ENCODE measurements around the gene CAPN13. TPM values are rescaled to one million over a fixed set of nuclear protein-coding genes. Genes with fewer than 3 reads are reported as not detected.

CAPN13 gene
- total and polyA plus RNA-seq, 4 donors: 0.13 to 0.42 TPM; not detected in 2

- TF ChIP-seq RXRA (IDR thresholded peaks at IDR 0.05): no peak
- no peak for TF ChIP-seq MAX (IDR thresholded peaks at IDR 0.05)
- no peak for TF ChIP-seq REST (IDR thresholded peaks at IDR 0.05)
- no peak for TF ChIP-seq JUND (IDR thresholded peaks at IDR 0.05)
- no peak for TF ChIP-seq ATF3 (IDR thresholded peaks at IDR 0.05)
- no peak for TF ChIP-seq FOXA1 (IDR thresholded peaks at IDR 0.05)
- TF ChIP-seq YY1 (IDR thresholded peaks at IDR 0.05): no peak
- no peak for TF ChIP-seq TAF1 (conservative IDR thresholded peaks at IDR 0.05)
- TF ChIP-seq RAD21 (IDR thresholded peaks at IDR 0.05): no peak
- TF ChIP-seq HNF4A (conservative IDR thresholded peaks at IDR 0.05): no peak
- no peak for TF ChIP-seq NR2F2 (IDR thresholded peaks at IDR 0.05)
- no peak for TF ChIP-seq CTCF (IDR thresholded peaks at IDR 0.05; ENCODE audit: low read depth, low read length, missing input control)
- TF ChIP-seq SP1 (IDR thresholded peaks at IDR 0.05): no peak
- no peak for TF ChIP-seq HNF4G (IDR thresholded peaks at IDR 0.05)
- no peak for TF ChIP-seq EGR1 (IDR thresholded peaks at IDR 0.05; ENCODE audit: low read depth in 2 of 2)
- no peak for TF ChIP-seq ZBTB33 (IDR thresholded peaks at IDR 0.05)
- TF ChIP-seq GABPA (IDR thresholded peaks at IDR 0.05 in 1 of 2, conservative IDR thresholded peaks at IDR 0.05 in 1 of 2): no peak
- no peak for TF ChIP-seq FOXA2 (IDR thresholded peaks at IDR 0.05)
- DNase-seq (ENCODE audit: low spot score): no peak
- Histone ChIP-seq H3K4me3 (ENCODE audit: low read depth in 1 of 3, low read length in 3 of 3) (no peak overlapping the region), H3K27ac (ENCODE audit: low read depth in 1 of 2, low read length in 2 of 2) (no peak overlapping the region), H3K27me3 (ENCODE audit: control insufficient read depth in 4 of 4, insufficient read depth in 4 of 4, low read length in 3 of 4) (no peaks in the 10 kb centered on the region), H3K9me3 (ENCODE audit: control insufficient read depth in 4 of 4, low read length in 3 of 4) (no peaks in the 10 kb centered on the region), H3K36me3 (ENCODE audit: control insufficient read depth in 4 of 4, insufficient read depth in 3 of 4, low read depth in 1 of 4, low read length in 3 of 4) (no peaks in the 10 kb centered on the region), H3K4me1 (ENCODE audit: control insufficient read depth in 4 of 4, insufficient read depth in 4 of 4, low read length in 3 of 4) (no peaks in the 10 kb centered on the region), H3K9ac (ENCODE audit: low read depth in 1 of 2, low read length in 2 of 2) (no peak overlapping the region)
- 89% methylated on average over 5 of the region's 5 CpGs for WGBS
Observed at GRCh38 chr2:30677861-30678385, 129.3 kb downstream of the CAPN13 start.
